MM.1S (cell line): ENCODE measurements around the gene RND3.

Experiments used
- EZH2 ChIP-seq: fragments of 300-600 bp; sonication (generic); optimal IDR thresholded peaks from 2 replicates; pipeline ENCODE3; 2017; ENCODE audit warnings: low read depth, mild to moderate bottlenecking, antibody characterized with exemption, low read length, mixed read lengths
- EZH2phosphoT487 ChIP-seq: fragments of 300-600 bp; sonication (generic); IDR thresholded peaks from 2 replicates; pipeline ENCODE4 v1.6.1; 2018; ENCODE audit warnings: antibody characterized with exemption, low read length
- TF ChIP-seq, protein P1 (sequence below): fragments of 300-600 bp; sonication (generic); IDR thresholded peaks from 2 replicates; pipeline ENCODE4 v1.5.1; 2016; ENCODE audit warnings: antibody characterized with exemption, low read length, mixed read lengths

DNA sequence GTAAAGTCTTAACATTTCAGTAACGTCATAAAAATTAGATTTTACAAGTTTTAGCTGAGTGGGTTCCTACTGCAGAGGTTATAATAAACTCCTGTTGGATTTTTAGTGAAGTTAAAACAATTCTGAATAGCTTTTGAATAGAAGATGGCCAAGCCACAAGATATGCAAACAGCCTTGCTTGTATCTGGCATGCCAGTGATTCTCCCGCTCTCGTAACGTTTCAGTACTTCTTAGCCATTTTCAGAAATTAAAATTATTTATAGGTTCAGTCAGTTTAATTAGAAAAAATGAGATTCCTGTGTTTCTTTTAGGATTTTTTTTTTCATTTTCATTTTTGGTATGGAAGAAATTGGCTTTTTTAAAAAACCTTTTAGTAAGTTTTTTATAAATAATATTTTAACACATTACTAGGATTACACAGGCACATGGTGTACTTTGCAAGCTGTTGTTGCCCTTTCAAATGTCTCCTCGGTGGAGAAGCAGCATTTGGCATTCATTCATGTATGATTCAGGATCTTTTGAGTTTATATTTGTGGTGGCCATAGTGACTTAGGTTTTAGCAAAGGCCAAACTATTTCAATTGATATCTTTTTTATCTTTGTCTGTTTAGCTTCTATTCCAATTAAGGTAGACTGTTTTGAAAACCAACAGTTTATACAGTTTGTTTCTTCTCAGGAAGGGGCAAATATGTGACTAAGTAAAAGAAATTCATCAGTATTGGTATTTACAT is 30.6 kb upstream of the RND3 start:
- TF ChIP-seq, protein P1, sequence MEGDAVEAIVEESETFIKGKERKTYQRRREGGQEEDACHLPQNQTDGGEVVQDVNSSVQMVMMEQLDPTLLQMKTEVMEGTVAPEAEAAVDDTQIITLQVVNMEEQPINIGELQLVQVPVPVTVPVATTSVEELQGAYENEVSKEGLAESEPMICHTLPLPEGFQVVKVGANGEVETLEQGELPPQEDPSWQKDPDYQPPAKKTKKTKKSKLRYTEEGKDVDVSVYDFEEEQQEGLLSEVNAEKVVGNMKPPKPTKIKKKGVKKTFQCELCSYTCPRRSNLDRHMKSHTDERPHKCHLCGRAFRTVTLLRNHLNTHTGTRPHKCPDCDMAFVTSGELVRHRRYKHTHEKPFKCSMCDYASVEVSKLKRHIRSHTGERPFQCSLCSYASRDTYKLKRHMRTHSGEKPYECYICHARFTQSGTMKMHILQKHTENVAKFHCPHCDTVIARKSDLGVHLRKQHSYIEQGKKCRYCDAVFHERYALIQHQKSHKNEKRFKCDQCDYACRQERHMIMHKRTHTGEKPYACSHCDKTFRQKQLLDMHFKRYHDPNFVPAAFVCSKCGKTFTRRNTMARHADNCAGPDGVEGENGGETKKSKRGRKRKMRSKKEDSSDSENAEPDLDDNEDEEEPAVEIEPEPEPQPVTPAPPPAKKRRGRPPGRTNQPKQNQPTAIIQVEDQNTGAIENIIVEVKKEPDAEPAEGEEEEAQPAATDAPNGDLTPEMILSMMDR, result no peak
- TF ChIP-seq EZH2 (no peak), EZH2phosphoT487 (no peak)
